Lower leg skin (tissue), 4 donors: ENCODE measurements around the gene SLC34A3. TPM values are rescaled to one million over a fixed set of nuclear protein-coding genes. Genes with fewer than 3 reads are reported as not detected.

ENCODE experiments used
- DNase-seq, 2 donors: peaks; one replicate each; pipeline ENCODE4 v3.0.0-alpha.2; 2019; ENCODE audit warnings: low spot score in 2 of 2
- H3K4me3 ChIP-seq: fragments of 200-600 bp; sonication (generic); 2 replicates; pipeline ENCODE4 v1.5.1; 2017; ENCODE audit warnings: mild to moderate bottlenecking, low read depth; ENCODE audit not compliant: poor library complexity, severe bottlenecking
- CTCF ChIP-seq, 3 donors: fragments of 450-650 bp; IDR thresholded peaks; one replicate each; pipeline ENCODE4 v1.5.1; 2016; ENCODE audit warnings: antibody characterized with exemption in 3 of 3, mild to moderate bottlenecking in 3 of 3, moderate library complexity in 2 of 3
- POLR2A ChIP-seq, 2 donors: fragments of 450-650 bp; IDR thresholded peaks; one replicate each; pipeline ENCODE4 v1.6.1; 2016 to 2017; ENCODE audit warnings: antibody characterized with exemption in 2 of 2, mild to moderate bottlenecking in 1 of 2, moderate library complexity in 1 of 2
- WGBS, 2 donors: methylation state at CpG; one replicate each; pipeline ENCODE4 v1.1.5; 2018; 5-methylcytosine and 5-hydroxymethylcytosine counted together
- intact Hi-C: fragments of 100-400 bp; cut with DNase I; formaldehyde crosslinking; loops from one replicate; pipeline ENCODE4 v1.15.0; 2023; ENCODE audit warnings: low total_unique reads
- total RNA-seq, 4 donors: library from RNA; depleted of rRNA; stranded (reverse); fragments of >200 nt; gene quantifications; one replicate each; pipeline ENCODE4 v1.1.0, GENCODE V29; 2016

Gene SLC34A3
- total RNA-seq, 4 donors from 2014 or later, result 1.6 TPM; not detected in 3

- H3K4me3 ChIP-seq, result no peak overlapping the region
- DNase-seq, result no peak
- TF ChIP-seq CTCF (IDR thresholded peaks at IDR 0.05) (no peak), POLR2A (IDR thresholded peaks at IDR 0.05) (no peak)
- intact Hi-C loops, result no loop called here
- 71 to 87% methylated on average over 17 to 21 of the region's 21 CpGs for WGBS, 2 donors
Observed at GRCh38 chr9:137212520-137212919, 18.2 kb upstream of the SLC34A3 start.

GRCh38 chr9:137213160-137214060, 17.3 kb upstream of the SLC34A3 start:
- 90 to 93% methylated on average over 45 to 49 of the region's 49 CpGs for WGBS, 2 donors
- H3K4me3 ChIP-seq, result no peak overlapping the region
- TF ChIP-seq CTCF (IDR thresholded peaks at IDR 0.05) (no peak), POLR2A (IDR thresholded peaks at IDR 0.05) (no peak)
- intact Hi-C loops, result no loop called here
- no peak for DNase-seq

- 91 to 95% methylated on average over 18 to 19 of the region's 19 CpGs for WGBS, 2 donors
Observed at GRCh38 chr9:137214620-137215019, 16.1 kb upstream of the SLC34A3 start.

GRCh38 chr9:137215196-137215986, 15.3 kb upstream of the SLC34A3 start:
- intact Hi-C loops, result no loop called here
- no peak for DNase-seq
- 92 to 96% methylated on average over 18 to 19 of the region's 22 CpGs for WGBS, 2 donors
- TF ChIP-seq POLR2A (IDR thresholded peaks at IDR 0.05), result no peak
- TF ChIP-seq CTCF (IDR thresholded peaks at IDR 0.05), result no peak
- no peak overlapping the region for H3K4me3 ChIP-seq

More at GRCh38 chr9:137214620-137215019, 16.1 kb upstream of the SLC34A3 start:
- intact Hi-C loops, result no loop called here
- no peak overlapping the region for H3K4me3 ChIP-seq
- TF ChIP-seq CTCF (IDR thresholded peaks at IDR 0.05), result no peak
- TF ChIP-seq POLR2A (IDR thresholded peaks at IDR 0.05), result no peak
- DNase-seq, result no peak

- TF ChIP-seq POLR2A (IDR thresholded peaks at IDR 0.05) (no peak), CTCF (IDR thresholded peaks at IDR 0.05) (no peak)
- 90 to 92% methylated on average over 19 to 29 of the region's 30 CpGs for WGBS, 2 donors
- no peak for DNase-seq
- no peak overlapping the region for H3K4me3 ChIP-seq
- intact Hi-C loops, result no loop called here
Observed at GRCh38 chr9:137216188-137216965, 14.3 kb upstream of the SLC34A3 start.
